ENCODE results near the gene ARRDC1. TPM values are rescaled to one million over a fixed set of nuclear protein-coding genes. Genes with fewer than 3 reads are reported as not detected.
A peak's percentile ranks its signal among the peaks of the same experiment; 100 is the strongest.

The ARRDC1 gene
- total and polyA plus RNA-seq, 2 experiments from 2014 or later: 73.9 to 82.9 TPM

- H3K27me3 ChIP-seq: no peaks in the 10 kb centered on the region
- H3K27ac ChIP-seq: no peak overlapping the region
- no peaks in the 10 kb centered on the region for H3K9me3 ChIP-seq (ENCODE audit: low read depth)
- DNase-seq (ENCODE audit: low read depth in 1 of 2, low spot score in 1 of 2): no peak
- H3K4me3 ChIP-seq: no peak overlapping the region
- peaks cover 12% of the 10 kb centered on the region for H3K4me1 ChIP-seq (ENCODE audit: low read depth)
- H3K36me3 ChIP-seq: peaks cover 7% of the 10 kb centered on the region
- no peak for TF ChIP-seq CTCF (IDR thresholded peaks at IDR 0.05; ENCODE audit: low read depth, low read length)
Observed at GRCh38 chr9:137615387-137615871, 9.9 kb downstream of the ARRDC1 start.

- no peak for TF ChIP-seq CTCF (IDR thresholded peaks at IDR 0.05; ENCODE audit: low read depth, low read length)
- Histone ChIP-seq H3K4me1 (ENCODE audit: low read depth) (peaks cover 13% of the 10 kb centered on the region), H3K36me3 (peaks cover 7% of the 10 kb centered on the region), H3K27ac (peak within 1 kb of the TSS; percentile 88), H3K4me3 (peak within 1 kb of the TSS; percentile 62), H3K9me3 (ENCODE audit: low read depth) (no peaks in the 10 kb centered on the region), H3K27me3 (no peaks in the 10 kb centered on the region)
- DNase-seq (ENCODE audit: low read depth in 1 of 2, low spot score in 1 of 2): peak; percentile 90 to 94
Observed at GRCh38 chr9:137618105-137619067, 12.9 kb downstream of the ARRDC1 start, which contains the start of gene EHMT1. EHMT1 (plus strand) TSS chr9:137619005; CDS start chr9:137619029, 24 bp downstream.

- peak overlapping the region; percentile 62 for H3K4me3 ChIP-seq
- H3K27me3 ChIP-seq: no peaks in the 10 kb centered on the region
- H3K27ac ChIP-seq: peak overlapping the region; percentile 84
- H3K9me3 ChIP-seq (ENCODE audit: low read depth): no peaks in the 10 kb centered on the region
- peaks cover 13% of the 10 kb centered on the region for H3K4me1 ChIP-seq (ENCODE audit: low read depth)
- peaks cover 4% of the 10 kb centered on the region for H3K36me3 ChIP-seq
- no peak for TF ChIP-seq CTCF (IDR thresholded peaks at IDR 0.05; ENCODE audit: low read depth, low read length)
- DNase-seq (ENCODE audit: low read depth in 1 of 2, low spot score in 1 of 2): peak; percentile 52 to 61
Observed at GRCh38 chr9:137619240-137620047, 14.0 kb downstream of the ARRDC1 start.

- peak overlapping the region; percentile 62 for H3K4me3 ChIP-seq
- no peak for DNase-seq (ENCODE audit: low read depth in 1 of 2, low spot score in 1 of 2)
- H3K27me3 ChIP-seq: no peaks in the 10 kb centered on the region
- peaks cover 13% of the 10 kb centered on the region for H3K4me1 ChIP-seq (ENCODE audit: low read depth)
- no peak for TF ChIP-seq CTCF (IDR thresholded peaks at IDR 0.05; ENCODE audit: low read depth, low read length)
- peaks cover 4% of the 10 kb centered on the region for H3K36me3 ChIP-seq
- H3K9me3 ChIP-seq (ENCODE audit: low read depth): no peaks in the 10 kb centered on the region
- H3K27ac ChIP-seq: peak overlapping the region; percentile 84
Observed at GRCh38 chr9:137620048-137620405, 14.5 kb downstream of the ARRDC1 start.

GRCh38 chr9:137620581-137620980 is 15.1 kb downstream of the ARRDC1 start:
- no peak for TF ChIP-seq CTCF (IDR thresholded peaks at IDR 0.05; ENCODE audit: low read depth, low read length)
- Histone ChIP-seq H3K9me3 (ENCODE audit: low read depth) (no peaks in the 10 kb centered on the region), H3K27me3 (no peaks in the 10 kb centered on the region), H3K4me1 (ENCODE audit: low read depth) (peaks cover 13% of the 10 kb centered on the region), H3K36me3 (peaks cover 1% of the 10 kb centered on the region), H3K27ac (no peak overlapping the region), H3K4me3 (no peak overlapping the region)
- no peak for DNase-seq (ENCODE audit: low read depth in 1 of 2, low spot score in 1 of 2)

Measured in cardiac muscle cell (in vitro differentiated cells and primary cell).